ENCODE measurements around the gene TBC1D10A. TPM values are rescaled to one million over a fixed set of nuclear protein-coding genes. Genes with fewer than 3 reads are reported as not detected.

TBC1D10A gene
- total and polyA plus RNA-seq, 7 donors: 2.2 to 4.8 (median 3.2) TPM

DNA sequence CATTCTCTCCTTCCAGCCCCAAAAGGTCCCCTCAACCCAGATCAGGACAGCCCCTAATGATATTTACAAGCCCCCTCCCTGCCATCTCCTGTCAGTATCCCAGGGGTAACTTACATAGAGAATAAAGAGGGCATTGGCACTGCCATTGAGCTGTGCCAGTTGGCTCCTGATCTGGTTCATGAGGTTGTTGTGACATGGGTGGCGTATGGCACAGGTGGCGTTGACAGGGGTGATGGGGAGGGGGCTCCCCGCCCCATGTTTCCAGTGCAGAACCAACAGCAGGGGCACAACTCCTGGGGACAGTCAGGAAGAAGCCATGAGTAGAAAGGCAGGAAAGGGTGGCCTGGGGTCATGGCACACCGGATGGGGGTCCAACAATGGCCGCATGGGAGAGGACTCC lies 82.1 kb downstream of the TBC1D10A start:
- intact Hi-C loops (cut with DNase I): no loop called here
- ATAC-seq (no peak), DNase-seq (no peak)
- H3K4me1 ChIP-seq: peaks cover 4% of the 10 kb centered on the region
- TF ChIP-seq, protein P1, sequence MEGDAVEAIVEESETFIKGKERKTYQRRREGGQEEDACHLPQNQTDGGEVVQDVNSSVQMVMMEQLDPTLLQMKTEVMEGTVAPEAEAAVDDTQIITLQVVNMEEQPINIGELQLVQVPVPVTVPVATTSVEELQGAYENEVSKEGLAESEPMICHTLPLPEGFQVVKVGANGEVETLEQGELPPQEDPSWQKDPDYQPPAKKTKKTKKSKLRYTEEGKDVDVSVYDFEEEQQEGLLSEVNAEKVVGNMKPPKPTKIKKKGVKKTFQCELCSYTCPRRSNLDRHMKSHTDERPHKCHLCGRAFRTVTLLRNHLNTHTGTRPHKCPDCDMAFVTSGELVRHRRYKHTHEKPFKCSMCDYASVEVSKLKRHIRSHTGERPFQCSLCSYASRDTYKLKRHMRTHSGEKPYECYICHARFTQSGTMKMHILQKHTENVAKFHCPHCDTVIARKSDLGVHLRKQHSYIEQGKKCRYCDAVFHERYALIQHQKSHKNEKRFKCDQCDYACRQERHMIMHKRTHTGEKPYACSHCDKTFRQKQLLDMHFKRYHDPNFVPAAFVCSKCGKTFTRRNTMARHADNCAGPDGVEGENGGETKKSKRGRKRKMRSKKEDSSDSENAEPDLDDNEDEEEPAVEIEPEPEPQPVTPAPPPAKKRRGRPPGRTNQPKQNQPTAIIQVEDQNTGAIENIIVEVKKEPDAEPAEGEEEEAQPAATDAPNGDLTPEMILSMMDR (IDR thresholded peaks at IDR 0.05): no peak
- H3K27me3 ChIP-seq (ENCODE audit: insufficient read depth in 3 of 3, low read length in 2 of 3): peaks cover 0 to 51% (median 18%) of the 10 kb centered on the region in 3 donors
- H3K4me3 ChIP-seq: no peak overlapping the region
- WGBS, 3 donors: 87 to 94% (median 88%) methylated on average over 5 of the region's 5 CpGs
- H3K36me3 ChIP-seq (ENCODE audit: insufficient read depth in 1 of 2, low read depth in 1 of 2): no peaks in the 10 kb centered on the region
- H3K9me3 ChIP-seq: no peaks in the 10 kb centered on the region
- H3K27ac ChIP-seq: no peak overlapping the region

DNA sequence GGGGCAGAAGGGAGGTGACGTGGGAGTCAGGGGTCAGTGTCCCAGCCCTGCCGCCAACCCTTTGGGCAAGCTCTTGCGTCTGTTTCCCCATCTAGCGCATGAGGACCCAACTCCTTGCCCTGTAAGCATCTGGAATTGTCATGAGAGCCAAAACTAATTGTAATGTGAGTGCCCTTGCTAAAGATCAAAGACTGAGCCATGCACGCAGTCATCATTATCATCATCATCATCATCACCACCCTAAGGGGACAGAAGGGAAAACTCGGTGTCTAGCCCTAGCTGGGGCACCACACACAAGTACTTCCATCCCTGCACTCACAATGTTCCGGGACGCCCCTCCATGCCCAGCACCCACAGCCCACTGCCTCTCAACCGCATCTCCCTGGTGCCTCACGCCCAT lies 82.7 kb downstream of the TBC1D10A start:
- TF ChIP-seq, protein P1 (IDR thresholded peaks at IDR 0.05): no peak
- no peak overlapping the region for H3K4me3 ChIP-seq
- WGBS, 3 donors: 92 to 95% (median 95%) methylated on average over 10 of the region's 10 CpGs
- intact Hi-C loops (cut with DNase I): no loop called here
- no peak for DNase-seq
- ATAC-seq: no peak
- H3K36me3 ChIP-seq (ENCODE audit: insufficient read depth in 1 of 2, low read depth in 1 of 2): no peaks in the 10 kb centered on the region
- H3K4me1 ChIP-seq: peaks cover 4% of the 10 kb centered on the region
- H3K9me3 ChIP-seq: no peaks in the 10 kb centered on the region
- peaks cover 0 to 47% (median 19%) of the 10 kb centered on the region in 3 donors for H3K27me3 ChIP-seq (ENCODE audit: insufficient read depth in 3 of 3, low read length in 2 of 3)
- H3K27ac ChIP-seq: no peak overlapping the region

DNA sequence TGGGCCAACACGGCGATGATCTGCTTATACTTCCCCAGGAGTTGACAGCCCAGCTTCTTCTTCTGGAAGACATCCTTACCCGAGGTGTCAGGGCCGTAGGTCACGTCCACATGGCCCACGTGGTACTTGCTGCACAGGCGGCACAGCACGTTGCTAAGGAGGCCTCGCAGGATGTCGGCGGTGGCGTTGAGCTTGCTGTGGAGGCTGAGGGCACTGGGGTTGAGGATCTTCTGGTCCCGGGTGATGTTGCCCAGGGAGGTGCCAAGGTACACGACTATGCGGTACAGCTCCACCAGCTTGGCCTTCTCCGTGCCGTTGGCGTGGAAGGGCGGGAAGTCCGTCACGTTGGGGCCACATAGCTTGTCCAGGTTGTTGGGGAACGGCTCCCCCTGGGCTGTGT lies 83.1 kb downstream of the TBC1D10A start:
- ATAC-seq: no peak
- Histone ChIP-seq H3K27me3 (ENCODE audit: insufficient read depth in 3 of 3, low read length in 2 of 3) (peaks cover 0 to 43% (median 20%) of the 10 kb centered on the region in 3 donors), H3K9me3 (no peaks in the 10 kb centered on the region), H3K27ac (no peak overlapping the region), H3K4me3 (no peak overlapping the region), H3K36me3 (ENCODE audit: insufficient read depth in 1 of 2, low read depth in 1 of 2) (no peaks in the 10 kb centered on the region), H3K4me1 (peaks cover 4% of the 10 kb centered on the region)
- TF ChIP-seq, protein P1 (IDR thresholded peaks at IDR 0.05): no peak
- no peak for DNase-seq
- intact Hi-C loops (cut with DNase I): no loop called here
- WGBS, 3 donors: 93 to 95% (median 95%) methylated on average over 22 of the region's 22 CpGs

Other genes with a start within 250 kb of the TBC1D10A start
- gene HORMAD2, start 246.5 kb downstream of the TBC1D10A start, total RNA-seq: not detected
- not detected for gene HORMAD2, start 246.5 kb downstream of the TBC1D10A start, polyA plus RNA-seq
- gene LIF, start 80.2 kb downstream of the TBC1D10A start, total RNA-seq: under 1 TPM in 3 of 4 donors, not detected in 1; 0.27 to 0.54 (median 0.38) TPM
- 10 to 100 TPM in 1 of 3 donors, under 1 TPM in 2; 0.10 to 21.4 (median 0.14) TPM for gene LIF, start 80.2 kb downstream of the TBC1D10A start, polyA plus RNA-seq
- under 1 TPM in 2 of 4 donors, not detected in 2; 0.38 to 0.39 TPM for gene OSM, start 60.1 kb downstream of the TBC1D10A start, total RNA-seq
- gene OSM, start 60.1 kb downstream of the TBC1D10A start, polyA plus RNA-seq: under 1 TPM in 2 of 3 donors, not detected in 1; 0.08 TPM
- 1 to 10 TPM in 3 of 4 donors, under 1 TPM in 1; 0.44 to 4.8 (median 2.2) TPM for gene CASTOR1, start 37.4 kb downstream of the TBC1D10A start, total RNA-seq
- gene CASTOR1, start 37.4 kb downstream of the TBC1D10A start, polyA plus RNA-seq: 1 to 10 TPM; 1.9 to 5.1 (median 2.9) TPM
- 100 to 1,000 TPM; 107 to 146 (median 121) TPM for gene SF3A1, start 30.0 kb upstream of the TBC1D10A start, total RNA-seq
- 10 to 100 TPM; 21.6 to 35.5 (median 32.3) TPM for gene SF3A1, start 30.0 kb upstream of the TBC1D10A start, polyA plus RNA-seq
- under 1 TPM; 0.17 to 0.88 (median 0.54) TPM for gene CCDC157, start 30.1 kb upstream of the TBC1D10A start, total RNA-seq
- gene CCDC157, start 30.1 kb upstream of the TBC1D10A start, polyA plus RNA-seq: 1 to 10 TPM; 1.4 to 2.6 (median 1.5) TPM
- 1 to 10 TPM; 5.7 to 9.8 (median 8.2) TPM for gene RNF215, start 60.5 kb upstream of the TBC1D10A start, total RNA-seq
- 10 to 100 TPM in 1 of 3 donors, 1 to 10 TPM in 2; 6.1 to 13.8 (median 8.8) TPM for gene RNF215, start 60.5 kb upstream of the TBC1D10A start, polyA plus RNA-seq
- 1 to 10 TPM; 1.3 to 2.9 (median 2.1) TPM for gene SEC14L2, start 70.1 kb upstream of the TBC1D10A start, total RNA-seq
- 10 to 100 TPM in 1 of 3 donors, 1 to 10 TPM in 1, under 1 TPM in 1; 0.38 to 75.0 (median 1.3) TPM for gene SEC14L2, start 70.1 kb upstream of the TBC1D10A start, polyA plus RNA-seq
- 10 to 100 TPM in 3 of 4 donors, 1 to 10 TPM in 1; 4.3 to 68.7 (median 17.7) TPM for gene MTFP1, start 98.8 kb upstream of the TBC1D10A start, total RNA-seq
- gene MTFP1, start 98.8 kb upstream of the TBC1D10A start, polyA plus RNA-seq: 100 to 1,000 TPM in 1 of 3 donors, 10 to 100 TPM in 2; 50.8 to 156 (median 71.3) TPM
- not detected for gene SEC14L3, start 145.1 kb upstream of the TBC1D10A start, total RNA-seq
- gene SEC14L3, start 145.1 kb upstream of the TBC1D10A start, polyA plus RNA-seq: under 1 TPM in 1 of 3 donors, not detected in 2; 0.04 TPM
- not detected for gene SEC14L4, start 178.8 kb upstream of the TBC1D10A start, total RNA-seq
- gene SEC14L4, start 178.8 kb upstream of the TBC1D10A start, polyA plus RNA-seq: under 1 TPM in 2 of 3 donors, not detected in 1; 0.01 to 0.07 TPM
- gene SEC14L6, start 219.8 kb upstream of the TBC1D10A start, total RNA-seq: not detected
- not detected for gene SEC14L6, start 219.8 kb upstream of the TBC1D10A start, polyA plus RNA-seq
- gene GAL3ST1, start 247.7 kb upstream of the TBC1D10A start, total RNA-seq: 1 to 10 TPM in 3 of 4 donors, under 1 TPM in 1; 0.80 to 2.7 (median 1.3) TPM
- under 1 TPM; 0.21 to 0.63 (median 0.39) TPM for gene GAL3ST1, start 247.7 kb upstream of the TBC1D10A start, polyA plus RNA-seq